OCI-LY1 (cell line): ENCODE data around the gene CDAN1.

ENCODE experiments used
- EZH2 ChIP-seq: fragments of 200-600 bp; sonication (generic), shearing (Covaris generic); IDR thresholded peaks from 2 replicates; pipeline ENCODE4 v1.8.0; 2017; ENCODE audit warnings: borderline replicate concordance, mixed run types, mild to moderate bottlenecking, antibody characterized with exemption, low read length, moderate library complexity, mixed read lengths
- TF ChIP-seq, protein P1 (sequence below): fragments of 200-600 bp; sonication (generic), shearing (Covaris generic); IDR thresholded peaks from 2 replicates; pipeline ENCODE4 v1.5.1; 2017; ENCODE audit warnings: mild to moderate bottlenecking, antibody characterized with exemption, low read length, moderate library complexity, mixed read lengths

DNA sequence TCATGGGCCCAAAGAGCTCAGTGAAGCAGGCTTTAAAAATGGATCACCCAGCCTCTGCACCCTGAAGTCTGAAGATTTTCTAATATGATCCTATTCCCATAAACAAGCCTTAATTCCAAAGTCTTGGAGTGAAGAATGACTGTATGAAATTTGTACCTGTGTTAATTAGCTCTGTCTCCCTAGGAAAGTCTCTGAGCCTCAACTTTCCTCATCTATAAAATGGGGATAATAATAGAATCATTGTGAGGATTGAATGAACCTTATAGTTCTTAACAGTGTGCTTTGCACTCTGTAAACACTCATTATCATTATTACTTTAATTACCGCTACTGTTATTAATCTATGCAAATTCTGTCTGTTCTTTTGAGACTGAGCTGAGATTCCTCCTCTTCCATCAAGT lies 61.9 kb downstream of the CDAN1 start:
- TF ChIP-seq, protein P1, sequence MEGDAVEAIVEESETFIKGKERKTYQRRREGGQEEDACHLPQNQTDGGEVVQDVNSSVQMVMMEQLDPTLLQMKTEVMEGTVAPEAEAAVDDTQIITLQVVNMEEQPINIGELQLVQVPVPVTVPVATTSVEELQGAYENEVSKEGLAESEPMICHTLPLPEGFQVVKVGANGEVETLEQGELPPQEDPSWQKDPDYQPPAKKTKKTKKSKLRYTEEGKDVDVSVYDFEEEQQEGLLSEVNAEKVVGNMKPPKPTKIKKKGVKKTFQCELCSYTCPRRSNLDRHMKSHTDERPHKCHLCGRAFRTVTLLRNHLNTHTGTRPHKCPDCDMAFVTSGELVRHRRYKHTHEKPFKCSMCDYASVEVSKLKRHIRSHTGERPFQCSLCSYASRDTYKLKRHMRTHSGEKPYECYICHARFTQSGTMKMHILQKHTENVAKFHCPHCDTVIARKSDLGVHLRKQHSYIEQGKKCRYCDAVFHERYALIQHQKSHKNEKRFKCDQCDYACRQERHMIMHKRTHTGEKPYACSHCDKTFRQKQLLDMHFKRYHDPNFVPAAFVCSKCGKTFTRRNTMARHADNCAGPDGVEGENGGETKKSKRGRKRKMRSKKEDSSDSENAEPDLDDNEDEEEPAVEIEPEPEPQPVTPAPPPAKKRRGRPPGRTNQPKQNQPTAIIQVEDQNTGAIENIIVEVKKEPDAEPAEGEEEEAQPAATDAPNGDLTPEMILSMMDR, result no peak
- TF ChIP-seq EZH2, result no peak
